ENCODE measurements around the gene CRHR1.

CRHR1 gene

DNA sequence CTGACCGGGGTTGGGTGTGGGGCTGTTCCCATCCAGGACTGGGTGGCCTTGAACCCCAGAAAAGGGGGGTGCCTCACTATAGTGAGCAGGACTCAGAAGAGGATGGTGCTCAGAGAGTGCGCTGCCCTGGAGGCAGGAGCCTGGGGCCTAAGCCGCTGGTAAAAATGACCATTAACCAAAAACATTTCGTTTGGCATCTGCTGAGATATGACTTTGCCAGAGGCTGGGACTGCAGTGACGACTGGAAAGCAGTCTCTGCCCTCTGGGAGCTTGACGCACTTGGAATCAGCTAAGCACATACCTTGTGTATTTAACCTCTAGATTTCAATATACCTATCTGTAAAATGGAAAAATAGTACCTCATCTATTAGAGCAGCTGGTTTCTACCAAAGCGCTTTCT lies 7.2 kb upstream of the CRHR1 start:
- no peak overlapping the region for H3K27ac ChIP-seq
- TF ChIP-seq, protein P1, sequence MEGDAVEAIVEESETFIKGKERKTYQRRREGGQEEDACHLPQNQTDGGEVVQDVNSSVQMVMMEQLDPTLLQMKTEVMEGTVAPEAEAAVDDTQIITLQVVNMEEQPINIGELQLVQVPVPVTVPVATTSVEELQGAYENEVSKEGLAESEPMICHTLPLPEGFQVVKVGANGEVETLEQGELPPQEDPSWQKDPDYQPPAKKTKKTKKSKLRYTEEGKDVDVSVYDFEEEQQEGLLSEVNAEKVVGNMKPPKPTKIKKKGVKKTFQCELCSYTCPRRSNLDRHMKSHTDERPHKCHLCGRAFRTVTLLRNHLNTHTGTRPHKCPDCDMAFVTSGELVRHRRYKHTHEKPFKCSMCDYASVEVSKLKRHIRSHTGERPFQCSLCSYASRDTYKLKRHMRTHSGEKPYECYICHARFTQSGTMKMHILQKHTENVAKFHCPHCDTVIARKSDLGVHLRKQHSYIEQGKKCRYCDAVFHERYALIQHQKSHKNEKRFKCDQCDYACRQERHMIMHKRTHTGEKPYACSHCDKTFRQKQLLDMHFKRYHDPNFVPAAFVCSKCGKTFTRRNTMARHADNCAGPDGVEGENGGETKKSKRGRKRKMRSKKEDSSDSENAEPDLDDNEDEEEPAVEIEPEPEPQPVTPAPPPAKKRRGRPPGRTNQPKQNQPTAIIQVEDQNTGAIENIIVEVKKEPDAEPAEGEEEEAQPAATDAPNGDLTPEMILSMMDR (conservative IDR thresholded peaks at IDR 0.05) = no peak
- no peak for TF ChIP-seq ZFX (IDR thresholded peaks at IDR 0.05)

DNA sequence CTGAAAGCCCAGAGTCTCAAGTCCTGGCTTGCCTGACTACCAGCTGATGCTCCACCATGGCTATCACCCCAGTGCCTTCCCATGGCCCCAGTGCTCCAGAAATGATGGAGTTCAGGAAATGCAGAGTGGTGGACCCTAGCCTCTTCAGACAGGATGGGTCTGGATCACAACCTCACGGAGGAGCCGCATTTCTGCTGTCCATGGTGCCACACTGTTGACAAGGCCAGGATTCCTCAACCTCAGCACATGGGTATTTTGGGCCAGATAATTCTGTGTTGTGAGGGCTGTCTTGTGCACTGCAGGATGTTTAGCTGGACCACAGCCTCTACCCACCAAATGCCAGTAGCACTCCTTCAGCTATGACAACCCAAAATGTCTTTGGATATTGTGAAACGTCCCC lies 6.7 kb upstream of the CRHR1 start:
- no peak overlapping the region for H3K27ac ChIP-seq
- TF ChIP-seq ZFX (IDR thresholded peaks at IDR 0.05) = no peak
- TF ChIP-seq, protein P1 (conservative IDR thresholded peaks at IDR 0.05) = no peak

DNA sequence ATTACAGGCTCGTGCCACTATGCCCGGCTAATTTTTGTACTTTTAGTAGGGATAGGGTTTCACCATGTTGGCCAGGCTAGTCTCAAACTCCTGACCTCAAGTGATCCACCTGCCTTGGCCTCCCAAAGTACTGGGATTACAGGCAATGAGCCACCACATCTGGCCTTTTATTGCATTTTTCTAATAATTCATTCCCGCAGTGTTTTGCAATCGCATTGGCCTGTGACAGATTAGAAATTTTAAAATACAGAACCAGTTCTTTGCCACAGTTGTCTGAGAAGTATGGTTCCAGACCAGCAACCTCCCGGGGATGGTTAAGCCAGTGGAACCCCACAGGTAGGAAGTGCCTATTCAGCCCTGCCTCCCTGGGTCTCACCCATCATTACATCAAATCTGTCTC lies 3.2 kb upstream of the CRHR1 start:
- TF ChIP-seq, protein P1 (conservative IDR thresholded peaks at IDR 0.05) = no peak
- TF ChIP-seq ZFX (IDR thresholded peaks at IDR 0.05) = no peak
- H3K27ac ChIP-seq = no peak overlapping the region

DNA sequence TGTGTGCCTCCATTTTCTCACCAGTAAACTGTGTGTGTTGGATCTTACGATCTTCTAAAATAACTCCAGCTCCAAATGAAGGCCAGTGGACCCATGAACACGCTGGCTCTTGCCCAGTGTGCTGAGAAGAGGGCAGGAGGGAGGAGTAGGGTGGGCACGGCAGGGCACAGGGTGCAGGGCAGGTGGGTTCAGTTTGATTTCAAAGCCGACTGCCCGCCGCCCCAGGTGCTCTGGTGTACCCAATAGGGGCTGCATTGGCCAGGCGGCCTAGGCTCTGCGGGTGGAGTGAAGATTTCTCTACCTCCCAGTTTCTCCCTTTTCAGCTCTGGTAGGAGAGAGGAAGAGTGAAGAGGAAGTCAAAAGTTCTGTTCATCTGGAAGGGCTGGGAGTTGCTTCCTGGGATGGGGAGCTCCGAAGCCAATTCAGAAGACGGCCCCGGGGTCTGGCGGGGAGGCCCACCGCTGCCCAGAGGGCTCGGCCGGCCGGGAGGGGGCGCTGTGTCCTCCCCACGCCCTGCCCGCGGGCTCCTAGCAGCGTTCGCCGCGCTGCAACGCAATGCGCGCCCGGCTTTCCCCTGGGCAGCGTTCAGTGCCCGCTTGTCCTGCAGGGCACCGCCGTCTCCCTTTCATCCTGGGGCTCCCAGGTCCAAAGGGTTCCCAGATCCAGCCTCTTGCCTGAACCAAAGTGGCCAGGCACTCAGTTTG lies 1.1 kb upstream of the CRHR1 start:
- TF ChIP-seq ZFX (IDR thresholded peaks at IDR 0.05) = no peak
- TF ChIP-seq, protein P1 (conservative IDR thresholded peaks at IDR 0.05) = no peak; the same call in 1 of the 2 replicates
- no peak overlapping the region for H3K27ac ChIP-seq

DNA sequence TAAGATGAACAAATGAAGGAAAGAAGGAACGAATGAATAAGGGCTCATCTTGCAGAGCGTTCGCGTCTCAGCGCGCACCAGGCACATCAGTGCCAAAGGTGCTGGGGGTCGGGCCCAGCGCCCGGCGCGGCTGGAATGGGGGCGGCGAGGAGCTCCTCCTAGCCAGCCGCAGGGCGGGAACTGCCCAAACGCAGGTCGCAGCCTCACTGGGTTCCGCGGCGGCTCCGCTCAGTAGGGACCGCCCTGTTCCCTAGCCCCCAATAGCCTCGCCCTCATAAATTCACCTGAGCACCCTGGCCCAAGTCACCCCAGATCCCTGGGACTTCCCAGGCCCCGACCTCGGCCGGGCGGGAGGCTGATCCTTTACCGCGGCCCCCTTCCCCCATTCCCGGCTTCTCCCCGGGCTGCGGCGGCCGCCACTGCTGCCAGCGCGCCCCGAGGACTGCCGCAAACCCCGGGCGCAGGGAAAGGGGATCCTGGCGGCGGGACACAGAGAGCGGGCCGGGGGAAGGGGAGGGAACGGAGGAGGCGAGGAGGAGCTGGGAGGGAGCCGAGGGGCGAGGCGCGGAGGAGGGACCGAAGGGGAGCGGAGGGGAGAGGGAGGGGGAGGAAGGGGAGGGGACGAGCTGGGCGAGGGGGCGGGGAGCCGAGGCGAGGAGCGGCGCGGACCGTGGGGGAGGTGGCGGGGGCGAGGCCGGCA lies 377 bp upstream of the CRHR1 start:
- H3K27ac ChIP-seq = no peak overlapping the region

DNA sequence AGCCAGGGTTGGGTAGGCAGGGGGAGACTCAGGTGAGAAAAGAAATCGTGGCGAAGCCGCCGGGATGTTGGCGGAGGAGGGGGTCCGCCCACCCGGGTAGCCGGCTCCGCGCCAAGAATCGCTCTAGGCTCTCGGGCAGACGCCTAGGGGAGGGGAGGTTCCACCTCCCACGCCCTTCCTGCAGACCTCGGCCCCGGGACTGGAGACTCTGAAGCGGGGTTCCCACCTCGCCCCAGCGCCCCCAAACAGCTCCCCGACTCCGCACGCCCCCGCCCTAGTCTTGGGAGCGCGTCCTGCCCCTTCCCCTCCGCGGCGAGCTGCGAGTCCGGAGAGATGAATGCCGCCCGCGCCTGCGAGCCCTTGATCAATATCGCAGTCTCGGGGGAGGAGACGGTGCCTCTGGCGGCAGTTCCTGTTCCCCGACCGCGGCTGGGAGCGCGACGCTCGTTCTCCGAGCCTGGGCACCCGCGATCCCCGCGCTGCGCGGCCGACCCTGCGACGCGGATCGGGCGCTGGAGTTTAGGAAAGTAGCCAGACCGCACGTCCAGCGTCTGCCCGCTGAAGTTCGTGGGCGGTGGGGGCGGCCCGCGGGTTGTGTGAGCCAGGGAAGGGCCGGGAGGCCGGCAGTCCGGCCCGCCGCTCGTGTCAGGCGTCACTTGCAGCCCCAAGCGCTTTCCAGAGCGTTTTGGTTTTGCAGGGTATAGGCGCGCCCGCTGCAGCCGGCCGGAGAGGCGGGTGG lies 790 bp downstream of the CRHR1 start:
- H3K27ac ChIP-seq = no peak overlapping the region
- TF ChIP-seq ZFX (IDR thresholded peaks at IDR 0.05) = no peak
- TF ChIP-seq, protein P1 (conservative IDR thresholded peaks at IDR 0.05) = no peak

More for the DNA sequence above, 377 bp upstream of the CRHR1 start:
- no peak for TF ChIP-seq ZFX (IDR thresholded peaks at IDR 0.05)
- TF ChIP-seq, protein P1 (conservative IDR thresholded peaks at IDR 0.05) = no peak

All from C4-2B (cell line).